HCT116 (cell line): Measurements from ENCODE around the gene MARCHF3. TPM values are rescaled to one million over a fixed set of nuclear protein-coding genes. Genes with fewer than 3 reads are reported as not detected.

ENCODE experiments used
- ATAC-seq: fragments of 200-7000 bp; cut with Tn5 transposase; 2 replicates; pipeline ENCODE4 v1.9.1; 2020; ENCODE audit warnings: mild to moderate bottlenecking, moderate library complexity
- BruUV-seq: library from RNA; stranded (reverse); fragments of 400-500 nt; replicated peaks from 2 replicates; lab custom pipeline; 2021; lab: Mats Ljungman, UMichigan
- CTCF ChIA-PET: fragments of 300-600 bp; sonication (Branson Sonifier 250); formaldehyde crosslinking; loops from one replicate; lab custom pipeline; 2021; ENCODE audit warnings: antibody characterized with exemption; lab: Charles Lee
- POLR2A ChIA-PET: fragments of 300-600, 350-600 bp; sonication (Branson Sonifier 250); formaldehyde crosslinking; loops from one replicate; lab custom pipeline; 2021; ENCODE audit warnings: antibody characterized with exemption; lab: Charles Lee
- RAD21 ChIA-PET, 2 experiments: fragments of 300-600 bp; sonication (Branson Sonifier 250); formaldehyde crosslinking; loops; one replicate each; lab custom pipeline; 2023; ENCODE audit warnings: low total read pairs in 2 of 2; ENCODE audit not compliant: uncharacterized antibody in 2 of 2, unreplicated experiment in 2 of 2, low non-redundant PET in 1 of 2; lab: Charles Lee
- DNase-seq: peaks from one replicate; pipeline ENCODE4 v3.0.0-alpha.2; 2010; ENCODE audit warnings: low read depth, low spot score
- H2AFZ ChIP-seq: fragments of 200-600 bp; shearing (Covaris generic), sonication (generic); 2 replicates; pipeline ENCODE4 v1.6.1; 2017; ENCODE audit warnings: low read depth, mixed run types, mixed read lengths, antibody characterized with exemption, low read length; ENCODE audit not compliant: poor library complexity, severe bottlenecking
- H3K27ac ChIP-seq: 2 replicates; pipeline ENCODE4 v1.5.1; 2012; ENCODE audit warnings: low read depth, low read length
- H3K27me3 ChIP-seq: fragments of 200-600 bp; sonication (generic); 2 replicates; pipeline ENCODE4 v1.6.1; 2016; ENCODE audit warnings: mixed run types, low read length, mixed read lengths; ENCODE audit not compliant: insufficient read depth
- H3K36me3 ChIP-seq, 2 experiments: fragments of 200-500 bp in 1 of 2; fragments of 200-600 bp in 1 of 2; sonication (Bioruptor generic) in 1 of 2; sonication (generic) in 1 of 2; 2 replicates each; pipeline versions ENCODE4 v1.5.1 to v1.6.1; 2014 to 2016; ENCODE audit warnings: low read length in 2 of 2, inconsistent platforms in 1 of 2, mixed read lengths in 1 of 2, mixed run types in 1 of 2; ENCODE audit not compliant: insufficient read depth in 2 of 2, control insufficient read depth in 1 of 2
- H3K4me1 ChIP-seq, 2 experiments: fragments of 200-600 bp in 1 of 2; sonication (generic) in 1 of 2; 2 replicates each; pipeline versions ENCODE4 v1.5.1 to v1.6.1; 2012 to 2017; ENCODE audit warnings: low read length in 2 of 2, inconsistent platforms in 1 of 2, mild to moderate bottlenecking in 1 of 2, mixed read lengths in 1 of 2, mixed run types in 1 of 2, moderate library complexity in 1 of 2; ENCODE audit not compliant: insufficient read depth in 2 of 2, control insufficient read depth in 1 of 2
- H3K4me2 ChIP-seq: fragments of 200-600 bp; sonication (generic); 2 replicates; pipeline ENCODE4 v1.6.1; 2017; ENCODE audit warnings: mixed run types, low read length, mixed read lengths
- H3K4me3 ChIP-seq, 2 experiments: fragments of 200-600 bp in 1 of 2; sonication (generic) in 1 of 2; replicated peaks in 1 of 2; 2 replicates each; pipeline ENCODE4 v1.5.1; 2011 to 2016; ENCODE audit warnings: low read length in 2 of 2, control low read depth in 1 of 2, low read depth in 1 of 2, mild to moderate bottlenecking in 1 of 2, mixed read lengths in 1 of 2, mixed run types in 1 of 2
- H3K79me2 ChIP-seq: fragments of 200-600 bp; sonication (generic); 2 replicates; pipeline ENCODE4 v1.6.1; 2017; ENCODE audit warnings: mild to moderate bottlenecking, mixed run types, low read length, moderate library complexity, mixed read lengths; ENCODE audit not compliant: insufficient read depth
- H3K9ac ChIP-seq: fragments of 200-600 bp; sonication (generic); 2 replicates; pipeline ENCODE4 v1.6.1; 2016; ENCODE audit warnings: low read length, mixed read lengths
- H3K9me2 ChIP-seq: fragments of 200-600 bp; sonication (generic), shearing (Covaris generic); 2 replicates; pipeline ENCODE4 v1.6.1; 2017; ENCODE audit warnings: mixed run types, mild to moderate bottlenecking, moderate library complexity; ENCODE audit not compliant: insufficient read depth
- H3K9me3 ChIP-seq, 2 experiments: fragments of 200-500 bp in 1 of 2; fragments of 200-600 bp in 1 of 2; sonication (Bioruptor generic) in 1 of 2; sonication (generic) in 1 of 2; 2 replicates each; pipeline ENCODE4 v1.6.1; 2014 to 2017; ENCODE audit warnings: low read length in 2 of 2, mixed read lengths in 2 of 2, inconsistent platforms in 1 of 2, low read depth in 1 of 2, mild to moderate bottlenecking in 1 of 2, mixed run types in 1 of 2, moderate library complexity in 1 of 2; ENCODE audit not compliant: control insufficient read depth in 1 of 2, insufficient read depth in 1 of 2
- H4K20me1 ChIP-seq: fragments of 200-600 bp; sonication (generic), shearing (Covaris generic); 2 replicates; pipeline ENCODE4 v1.6.1; 2017; ENCODE audit warnings: mixed run types, mild to moderate bottlenecking, moderate library complexity; ENCODE audit not compliant: insufficient read depth
- CEBPB ChIP-seq: IDR thresholded peaks from 2 replicates; pipeline ENCODE4 v1.6.1; 2012; ENCODE audit warnings: low read depth
- EGR1 ChIP-seq: IDR thresholded peaks from 2 replicates; pipeline ENCODE4 v1.6.1; 2012; ENCODE audit warnings: low read depth
- EZH2 ChIP-seq: fragments of 200-600 bp; sonication (generic); IDR thresholded peaks from 2 replicates; pipeline ENCODE4 v1.6.1; 2017; ENCODE audit warnings: antibody characterized with exemption, mixed run types
- JUND ChIP-seq: IDR thresholded peaks from 2 replicates; pipeline ENCODE4 v1.6.1; 2012
- POLR2A ChIP-seq: IDR thresholded peaks from 2 replicates; pipeline ENCODE4 v1.7.0; 2011; ENCODE audit warnings: borderline replicate concordance; ENCODE audit not compliant: insufficient read depth, insufficient read length; ENCODE audit errors: extremely low read depth
- SIN3A ChIP-seq: IDR thresholded peaks from 2 replicates; pipeline ENCODE4 v1.6.1; 2012; ENCODE audit warnings: low read depth
- SP1 ChIP-seq: IDR thresholded peaks from 2 replicates; pipeline ENCODE4 v1.6.1; 2012; ENCODE audit warnings: low read depth
- SRF ChIP-seq: IDR thresholded peaks from 2 replicates; pipeline ENCODE4 v1.6.1; 2012; ENCODE audit warnings: low read depth
- YY1 ChIP-seq: IDR thresholded peaks from 2 replicates; pipeline ENCODE4 v1.6.1; 2011; ENCODE audit warnings: low read length, low read depth, moderate library complexity, mild to moderate bottlenecking; ENCODE audit not compliant: insufficient replicate concordance; ENCODE audit errors: extremely low read depth
- ZNF274 ChIP-seq: fragments of 200-500 bp; sonication (Bioruptor generic); IDR thresholded peaks from 2 replicates; pipeline ENCODE4 v1.6.1; 2014; ENCODE audit warnings: mild to moderate bottlenecking, low read depth, low read length, inconsistent platforms
- intact Hi-C: fragments of 100-400 bp; cut with micrococcal nuclease; formaldehyde crosslinking; loops from 2 replicates; pipeline ENCODE4 v1.10.0; 2022
- total RNA-seq: library from RNA; stranded (reverse); gene quantifications from one replicate; pipeline ENCODE4 v1.2.1, GENCODE V29; 2021; ENCODE audit not compliant: unreplicated experiment
- TF ChIP-seq, protein P1 (sequence below), 3 experiments: fragments of 200-600 bp in 1 of 3; sonication (generic) in 1 of 3; IDR thresholded peaks in 2 of 3; conservative IDR thresholded peaks in 1 of 3; 2 replicates each; pipeline ENCODE4 v1.5.1; 2012 to 2017; ENCODE audit warnings: low read depth in 2 of 3, low read length in 2 of 3, antibody characterized with exemption in 1 of 3, borderline replicate concordance in 1 of 3, control low read depth in 1 of 3, mild to moderate bottlenecking in 1 of 3, mixed read lengths in 1 of 3, mixed run types in 1 of 3, moderate library complexity in 1 of 3; ENCODE audit not compliant: insufficient read depth in 1 of 3
- TF ChIP-seq, protein P2 (sequence below): IDR thresholded peaks from 2 replicates; pipeline ENCODE4 v1.6.1; 2011; ENCODE audit warnings: mild to moderate bottlenecking, low read length, moderate library complexity; ENCODE audit not compliant: insufficient replicate concordance; ENCODE audit errors: extremely low read depth
- TF ChIP-seq, protein P3 (sequence below): IDR thresholded peaks from 2 replicates; pipeline ENCODE4 v1.6.1; 2012

Gene MARCHF3
- total RNA-seq, 1 experiment from 2014 or later: 2.3 TPM

DNA sequence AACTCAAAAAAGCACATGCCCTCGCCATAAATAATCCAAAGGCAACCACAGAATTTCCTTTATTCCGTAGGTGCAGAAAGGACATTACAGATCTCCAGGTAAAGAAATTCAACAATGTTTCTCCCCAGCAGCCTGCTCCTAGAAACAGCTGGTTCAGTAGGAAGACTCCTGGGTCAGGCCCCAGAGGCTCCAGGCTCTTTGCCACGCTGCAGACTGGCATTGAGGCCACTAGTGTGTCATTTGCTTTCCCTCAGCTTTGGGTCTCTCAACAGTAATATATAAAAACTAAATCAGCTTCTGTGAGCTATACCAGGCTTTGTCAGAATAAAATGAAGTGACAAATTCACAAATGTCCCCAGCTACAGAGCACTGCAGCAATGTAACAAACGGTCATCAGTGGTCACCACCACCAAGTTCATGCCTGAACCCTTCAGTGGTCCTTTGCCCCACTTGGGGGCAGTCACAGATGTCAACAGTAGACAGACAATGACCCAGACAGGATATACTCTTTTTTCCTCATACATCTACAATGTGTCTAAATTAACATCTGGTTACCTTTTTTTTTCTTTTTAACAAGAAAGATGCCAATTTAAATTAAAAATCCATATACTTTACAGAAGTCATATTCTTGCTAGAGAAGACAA is 93.5 kb downstream of the MARCHF3 start:
- intact Hi-C loops: no loop called here
- Histone ChIP-seq H4K20me1 (no peaks in the 10 kb centered on the region), H3K9ac (no peak overlapping the region), H3K27ac (no peak overlapping the region), H3K9me2 (no peaks in the 10 kb centered on the region), H2AFZ (no peak overlapping the region), H3K4me1 (no peaks in the 10 kb centered on the region), H3K4me2 (no peak overlapping the region), H3K36me3 (no peaks in the 10 kb centered on the region), H3K9me3 (no peaks in the 10 kb centered on the region), H3K4me3 (no peak overlapping the region)
- BruUV-seq: no TSS peak
- POLR2A ChIA-PET: no interaction called here
- RAD21 ChIA-PET: no interaction called here
- no peak for ATAC-seq
- DNase-seq: no peak
- TF ChIP-seq CEBPB: no peak
- TF ChIP-seq POLR2A: no peak
- no peak for TF ChIP-seq EGR1
- TF ChIP-seq JUND: no peak
- no peak for TF ChIP-seq YY1
- no peak for TF ChIP-seq SRF
- TF ChIP-seq, protein P1, sequence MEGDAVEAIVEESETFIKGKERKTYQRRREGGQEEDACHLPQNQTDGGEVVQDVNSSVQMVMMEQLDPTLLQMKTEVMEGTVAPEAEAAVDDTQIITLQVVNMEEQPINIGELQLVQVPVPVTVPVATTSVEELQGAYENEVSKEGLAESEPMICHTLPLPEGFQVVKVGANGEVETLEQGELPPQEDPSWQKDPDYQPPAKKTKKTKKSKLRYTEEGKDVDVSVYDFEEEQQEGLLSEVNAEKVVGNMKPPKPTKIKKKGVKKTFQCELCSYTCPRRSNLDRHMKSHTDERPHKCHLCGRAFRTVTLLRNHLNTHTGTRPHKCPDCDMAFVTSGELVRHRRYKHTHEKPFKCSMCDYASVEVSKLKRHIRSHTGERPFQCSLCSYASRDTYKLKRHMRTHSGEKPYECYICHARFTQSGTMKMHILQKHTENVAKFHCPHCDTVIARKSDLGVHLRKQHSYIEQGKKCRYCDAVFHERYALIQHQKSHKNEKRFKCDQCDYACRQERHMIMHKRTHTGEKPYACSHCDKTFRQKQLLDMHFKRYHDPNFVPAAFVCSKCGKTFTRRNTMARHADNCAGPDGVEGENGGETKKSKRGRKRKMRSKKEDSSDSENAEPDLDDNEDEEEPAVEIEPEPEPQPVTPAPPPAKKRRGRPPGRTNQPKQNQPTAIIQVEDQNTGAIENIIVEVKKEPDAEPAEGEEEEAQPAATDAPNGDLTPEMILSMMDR (IDR thresholded peaks at IDR 0.05 in 2 of 3, conservative IDR thresholded peaks at IDR 0.05 in 1 of 3; ENCODE audit: borderline replicate concordance in 1 of 3, insufficient read depth in 1 of 3, low read depth in 2 of 3, low read length in 2 of 3): no peak
- TF ChIP-seq, protein P2, sequence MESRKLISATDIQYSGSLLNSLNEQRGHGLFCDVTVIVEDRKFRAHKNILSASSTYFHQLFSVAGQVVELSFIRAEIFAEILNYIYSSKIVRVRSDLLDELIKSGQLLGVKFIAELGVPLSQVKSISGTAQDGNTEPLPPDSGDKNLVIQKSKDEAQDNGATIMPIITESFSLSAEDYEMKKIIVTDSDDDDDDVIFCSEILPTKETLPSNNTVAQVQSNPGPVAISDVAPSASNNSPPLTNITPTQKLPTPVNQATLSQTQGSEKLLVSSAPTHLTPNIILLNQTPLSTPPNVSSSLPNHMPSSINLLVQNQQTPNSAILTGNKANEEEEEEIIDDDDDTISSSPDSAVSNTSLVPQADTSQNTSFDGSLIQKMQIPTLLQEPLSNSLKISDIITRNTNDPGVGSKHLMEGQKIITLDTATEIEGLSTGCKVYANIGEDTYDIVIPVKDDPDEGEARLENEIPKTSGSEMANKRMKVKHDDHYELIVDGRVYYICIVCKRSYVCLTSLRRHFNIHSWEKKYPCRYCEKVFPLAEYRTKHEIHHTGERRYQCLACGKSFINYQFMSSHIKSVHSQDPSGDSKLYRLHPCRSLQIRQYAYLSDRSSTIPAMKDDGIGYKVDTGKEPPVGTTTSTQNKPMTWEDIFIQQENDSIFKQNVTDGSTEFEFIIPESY: no peak
- TF ChIP-seq SP1: no peak
- no peak for TF ChIP-seq EZH2
- TF ChIP-seq, protein P3, sequence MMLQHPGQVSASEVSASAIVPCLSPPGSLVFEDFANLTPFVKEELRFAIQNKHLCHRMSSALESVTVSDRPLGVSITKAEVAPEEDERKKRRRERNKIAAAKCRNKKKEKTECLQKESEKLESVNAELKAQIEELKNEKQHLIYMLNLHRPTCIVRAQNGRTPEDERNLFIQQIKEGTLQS: no peak
- TF ChIP-seq ZNF274: no peak
- TF ChIP-seq SIN3A: no peak
- TF ChIP-seq, all 23 proteins: peak for 0
- no peaks in the 10 kb centered on the region for H3K27me3 ChIP-seq
- CTCF ChIA-PET: no interaction called here
- no peaks in the 10 kb centered on the region for H3K79me2 ChIP-seq
